ENCODE results near the gene KRCC1. TPM values are rescaled to one million over a fixed set of nuclear protein-coding genes. Genes with fewer than 3 reads are reported as not detected.
"Not testable (repeated sequence)": the region's sequence is repeated elsewhere in the genome, so short reads cannot be mapped to it uniquely, and the experiment has no call there.

KRCC1 gene
- total and polyA plus RNA-seq, 8 donors = 8.3 to 21.2 (median 10.6) TPM

DNA sequence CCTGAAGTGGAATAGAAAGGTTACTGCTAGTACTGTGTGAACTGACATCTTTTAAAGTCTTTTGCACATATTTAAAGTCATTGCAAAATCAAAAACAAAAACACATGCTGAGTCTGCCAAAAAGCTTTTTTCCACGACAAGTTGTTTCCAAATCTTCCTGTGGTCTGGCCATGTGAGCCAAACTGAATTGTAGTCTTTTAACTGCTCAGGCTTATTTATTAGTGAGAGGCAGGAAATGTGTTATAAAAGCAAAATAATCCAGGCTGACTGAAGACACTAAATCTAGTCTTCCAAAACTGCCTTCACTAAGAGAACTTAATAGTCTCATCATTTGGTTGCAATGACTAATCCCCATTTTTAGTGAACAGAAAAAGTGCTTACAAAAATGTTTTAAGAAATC is 2.3 kb downstream of the KRCC1 start:
- Histone ChIP-seq H3K27ac (no peak overlapping the region), H3K9me3 (no peaks in the 10 kb centered on the region), H3K36me3 (no peaks in the 10 kb centered on the region), H3K4me1 (peaks cover 0 to 25% (median 21%) of the 10 kb centered on the region in 3 donors), H3K4me3 (peak overlapping the region in 1 of 4 donors; percentile 97), H3K27me3 (no peaks in the 10 kb centered on the region)
- no peak for ATAC-seq
- TF ChIP-seq, protein P1, sequence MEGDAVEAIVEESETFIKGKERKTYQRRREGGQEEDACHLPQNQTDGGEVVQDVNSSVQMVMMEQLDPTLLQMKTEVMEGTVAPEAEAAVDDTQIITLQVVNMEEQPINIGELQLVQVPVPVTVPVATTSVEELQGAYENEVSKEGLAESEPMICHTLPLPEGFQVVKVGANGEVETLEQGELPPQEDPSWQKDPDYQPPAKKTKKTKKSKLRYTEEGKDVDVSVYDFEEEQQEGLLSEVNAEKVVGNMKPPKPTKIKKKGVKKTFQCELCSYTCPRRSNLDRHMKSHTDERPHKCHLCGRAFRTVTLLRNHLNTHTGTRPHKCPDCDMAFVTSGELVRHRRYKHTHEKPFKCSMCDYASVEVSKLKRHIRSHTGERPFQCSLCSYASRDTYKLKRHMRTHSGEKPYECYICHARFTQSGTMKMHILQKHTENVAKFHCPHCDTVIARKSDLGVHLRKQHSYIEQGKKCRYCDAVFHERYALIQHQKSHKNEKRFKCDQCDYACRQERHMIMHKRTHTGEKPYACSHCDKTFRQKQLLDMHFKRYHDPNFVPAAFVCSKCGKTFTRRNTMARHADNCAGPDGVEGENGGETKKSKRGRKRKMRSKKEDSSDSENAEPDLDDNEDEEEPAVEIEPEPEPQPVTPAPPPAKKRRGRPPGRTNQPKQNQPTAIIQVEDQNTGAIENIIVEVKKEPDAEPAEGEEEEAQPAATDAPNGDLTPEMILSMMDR (IDR thresholded peaks at IDR 0.05) = no peak
- 12 to 13% methylated on average over 1 of the region's 1 CpG for WGBS, 2 donors
- intact Hi-C loops (cut with DNase I) = no loop called here
- no peak for DNase-seq
- no peak for FAIRE-seq

DNA sequence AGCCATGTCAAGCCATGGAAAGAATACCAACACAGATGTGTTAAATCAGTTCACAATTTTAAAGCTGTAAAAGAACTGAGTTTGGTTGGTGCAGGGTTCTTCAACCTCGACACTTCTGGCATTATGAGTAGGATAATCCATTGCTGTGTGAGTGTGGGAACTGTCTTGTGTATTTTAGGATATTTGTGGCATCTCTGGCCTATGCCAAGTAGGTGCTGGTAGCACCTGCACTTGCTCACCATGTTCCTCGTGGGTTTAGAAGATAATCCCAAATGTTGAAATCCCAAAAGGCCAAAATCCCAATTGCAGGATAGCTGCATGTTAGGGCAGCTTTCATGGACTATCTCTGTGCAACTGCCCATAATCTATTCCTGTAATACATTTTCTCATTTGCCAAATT is 3.8 kb downstream of the KRCC1 start:
- Histone ChIP-seq H3K36me3 (no peaks in the 10 kb centered on the region), H3K4me1 (peaks cover 0 to 25% (median 21%) of the 10 kb centered on the region in 3 donors), H3K27ac (no peak overlapping the region), H3K27me3 (no peaks in the 10 kb centered on the region), H3K9me3 (no peaks in the 10 kb centered on the region), H3K4me3 (no peak overlapping the region)
- intact Hi-C loops (cut with DNase I) = no loop called here
- no peak for FAIRE-seq
- DNase-seq = no peak
- TF ChIP-seq, protein P1 (IDR thresholded peaks at IDR 0.05) = no peak
- no peak for ATAC-seq
- WGBS, 2 donors = 60 to 65% methylated on average over 2 of the region's 2 CpGs

DNA sequence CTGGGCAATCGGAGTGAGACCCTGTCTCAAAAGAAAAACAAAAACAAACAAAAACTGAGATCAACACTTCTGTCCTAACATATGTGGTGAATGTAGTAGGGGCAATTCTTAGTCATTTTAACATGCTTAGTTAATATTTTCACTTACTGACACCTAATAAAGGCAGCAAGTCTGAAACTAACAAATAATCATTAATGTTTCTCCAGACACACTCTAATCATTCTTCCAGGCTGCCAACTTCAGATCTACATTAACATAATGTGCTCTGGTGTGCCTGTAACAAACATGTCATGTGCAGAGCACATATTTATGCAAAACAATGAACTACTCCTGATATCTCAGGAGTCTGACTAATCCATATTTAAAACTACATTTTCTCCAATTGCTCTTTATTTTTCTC is 6.0 kb downstream of the KRCC1 start:
- 64 to 73% methylated on average over 1 of the region's 1 CpG for WGBS, 2 donors
- no peak overlapping the region for H3K4me3 ChIP-seq
- TF ChIP-seq, protein P1 (IDR thresholded peaks at IDR 0.05) = no peak
- DNase-seq = no peak
- intact Hi-C loops (cut with DNase I) = no loop called here
- no peaks in the 10 kb centered on the region for H3K36me3 ChIP-seq
- no peak for ATAC-seq
- FAIRE-seq = no peak
- H3K27me3 ChIP-seq = no peaks in the 10 kb centered on the region
- H3K27ac ChIP-seq = no peak overlapping the region
- H3K4me1 ChIP-seq = peaks cover 0 to 25% (median 21%) of the 10 kb centered on the region in 3 donors
- H3K9me3 ChIP-seq = no peaks in the 10 kb centered on the region

- ATAC-seq (no peak), DNase-seq (no peak), FAIRE-seq (no peak)
- H3K27me3 ChIP-seq = no peaks in the 10 kb centered on the region
- TF ChIP-seq, protein P1 (IDR thresholded peaks at IDR 0.05) = no peak
- H3K27ac ChIP-seq = no peak overlapping the region
- intact Hi-C loops (cut with DNase I) = no loop called here
- no peak overlapping the region for H3K4me3 ChIP-seq
- H3K36me3 ChIP-seq = no peaks in the 10 kb centered on the region
- H3K4me1 ChIP-seq = peaks cover 0 to 18% (median 11%) of the 10 kb centered on the region in 3 donors
- 93 to 96% methylated on average over 3 of the region's 3 CpGs for WGBS, 2 donors
- H3K9me3 ChIP-seq = no peaks in the 10 kb centered on the region
These were observed 7.0 kb downstream of the KRCC1 start for GRCh38 chr2:88048541-88048940.

- ATAC-seq; H3K9me3 ChIP-seq; H3K36me3 ChIP-seq; H3K4me3 ChIP-seq; FAIRE-seq; intact Hi-C loops (cut with DNase I); H3K27ac ChIP-seq; H3K27me3 ChIP-seq; H3K4me1 ChIP-seq; DNase-seq: not testable (repeated sequence)
- 90% methylated on average over 6 of the region's 6 CpGs for WGBS, 2 donors
These were observed 10.0 kb downstream of the KRCC1 start for GRCh38 chr2:88045561-88045960.
